Stimulated activated CD8-positive, alpha-beta memory T cell treated with anti-CD3 and anti-CD28 coated beads, Interleukin-15, amount 100 ng/mL, for 4 hours (primary cell): Measurements from ENCODE around the gene DVL3.
"Not testable (repeated sequence)": the region's sequence is repeated elsewhere in the genome, so short reads cannot be mapped to it uniquely, and the experiment has no call there.

ENCODE experiments used
- DNase-seq, 2 donors: peaks; one replicate each; pipeline ENCODE4 v3.0.0-alpha.2; 2020; ENCODE audit warnings: low read depth in 2 of 2

DVL3 gene

GRCh38 chr3:184155644-184156521 lies 706 bp downstream of the DVL3 start:
- no peak for DNase-seq

- DNase-seq, result no peak
Observed at GRCh38 chr3:184156522-184156955, 1.4 kb downstream of the DVL3 start.

GRCh38 chr3:184157206-184157605 lies 2.0 kb downstream of the DVL3 start:
- DNase-seq, result no peak

- DNase-seq, result no peak
Observed at GRCh38 chr3:184158404-184158803, 3.2 kb downstream of the DVL3 start.

- DNase-seq, result no peak
Observed at GRCh38 chr3:184160456-184160855, 5.3 kb downstream of the DVL3 start.

GRCh38 chr3:184162571-184163070 lies 7.4 kb downstream of the DVL3 start:
- DNase-seq, result not testable (repeated sequence)

- no peak for DNase-seq
Observed at GRCh38 chr3:184164648-184165330, 9.6 kb downstream of the DVL3 start.

GRCh38 chr3:184165543-184165942 lies 10.4 kb downstream of the DVL3 start:
- DNase-seq, result no peak

GRCh38 chr3:184166671-184167070 lies 11.5 kb downstream of the DVL3 start:
- no peak for DNase-seq

GRCh38 chr3:184167786-184168185 lies 12.6 kb downstream of the DVL3 start:
- no peak for DNase-seq

GRCh38 chr3:184168363-184169120 lies 13.4 kb downstream of the DVL3 start:
- no peak for DNase-seq

GRCh38 chr3:184169896-184170875 lies 15.0 kb downstream of the DVL3 start:
- no peak for DNase-seq

- no peak for DNase-seq
Observed at GRCh38 chr3:184171562-184171961, 16.4 kb downstream of the DVL3 start.

GRCh38 chr3:184172681-184173373 lies 17.6 kb downstream of the DVL3 start:
- DNase-seq, result no peak

- no peak for DNase-seq
Observed at GRCh38 chr3:184173374-184173722, 18.2 kb downstream of the DVL3 start.

- DNase-seq, result no peak
Observed at GRCh38 chr3:184174284-184174645, 19.1 kb downstream of the DVL3 start.

GRCh38 chr3:184174646-184175492 lies 19.7 kb downstream of the DVL3 start, which contains the start of gene AP2M1:
AP2M1 (plus strand) TSS chr3:184174855; CDS start chr3:184176994, 2,139 bp downstream.
- peak; percentile 97 to 99 for DNase-seq

GRCh38 chr3:184175506-184175905 lies 20.3 kb downstream of the DVL3 start:
- DNase-seq, result no peak

- DNase-seq, result no peak
Observed at GRCh38 chr3:184175981-184176376, 20.8 kb downstream of the DVL3 start.
